ENCODE data around the gene COX7A2L.

- TF ChIP-seq FOXM1 (IDR thresholded peaks at IDR 0.05; ENCODE audit: borderline replicate concordance) (no peak), ZNF384 (IDR thresholded peaks at IDR 0.05) (no peak), TARDBP (IDR thresholded peaks at IDR 0.05) (no peak), PKNOX1 (IDR thresholded peaks at IDR 0.05) (no peak), ELF4 (IDR thresholded peaks at IDR 0.05) (no peak), CTBP1 (IDR thresholded peaks at IDR 0.05; ENCODE audit: borderline replicate concordance) (no peak), LEF1 (IDR thresholded peaks at IDR 0.05; ENCODE audit: borderline replicate concordance) (no peak), BHLHE40 (IDR thresholded peaks at IDR 0.05; ENCODE audit: borderline replicate concordance) (no peak), FOXK2 (IDR thresholded peaks at IDR 0.05) (no peak), SP1 (IDR thresholded peaks at IDR 0.05) (no peak)
Measured at GRCh38 chr2:42364658-42365057, 3.6 kb upstream of the COX7A2L start.
